GM19043 (cell line): ENCODE data around the gene ILK.

Experiments used
- ATAC-seq: cut with Tn5 transposase; IDR thresholded peaks from one replicate; pipeline ENCODE4 v1.9.1; 2021; ENCODE audit warnings: low read depth; ENCODE audit not compliant: unreplicated experiment

Gene ILK

GRCh38 chr11:6604790-6605189 lies 1.2 kb downstream of the ILK start:
- ATAC-seq = no peak

- ATAC-seq = peak; percentile 56
Measured at GRCh38 chr11:6606471-6607189, 3.1 kb downstream of the ILK start.

- no peak for ATAC-seq
Measured at GRCh38 chr11:6607190-6607795, 3.7 kb downstream of the ILK start.

GRCh38 chr11:6608011-6608410 lies 4.4 kb downstream of the ILK start:
- no peak for ATAC-seq

GRCh38 chr11:6608726-6609501 lies 5.3 kb downstream of the ILK start:
- no peak for ATAC-seq

GRCh38 chr11:6609502-6610015 lies 6.0 kb downstream of the ILK start:
- no peak for ATAC-seq

- ATAC-seq = no peak
Measured at GRCh38 chr11:6610591-6610990, 7.0 kb downstream of the ILK start.

- no peak for ATAC-seq
Measured at GRCh38 chr11:6611092-6611962, 7.8 kb downstream of the ILK start.

- peak; percentile 4 for ATAC-seq
Measured at GRCh38 chr11:6611963-6612212, 8.3 kb downstream of the ILK start.

GRCh38 chr11:6612213-6613041 lies 8.9 kb downstream of the ILK start, which contains the start of gene TAF10:
Gene TAF10 (minus strand): TSS chr11:6612216. CDS start chr11:6612189, 27 bp downstream.
- peak; percentile 90 for ATAC-seq

GRCh38 chr11:6613496-6613895 lies 9.9 kb downstream of the ILK start:
- ATAC-seq = no peak

- no peak for ATAC-seq
Measured at GRCh38 chr11:6614446-6614845, 10.9 kb downstream of the ILK start.

- no peak for ATAC-seq
Measured at GRCh38 chr11:6615046-6615445, 11.5 kb downstream of the ILK start.

GRCh38 chr11:6615882-6616585 lies 12.5 kb downstream of the ILK start:
- ATAC-seq = no peak

- no peak for ATAC-seq
Measured at GRCh38 chr11:6616596-6617250, 13.1 kb downstream of the ILK start.

- ATAC-seq = no peak
Measured at GRCh38 chr11:6617315-6617781, 13.8 kb downstream of the ILK start.

GRCh38 chr11:6618117-6619003 lies 14.8 kb downstream of the ILK start:
- no peak for ATAC-seq
